Fibroblast of lung (primary cell): ENCODE measurements around the gene RS1. TPM values are rescaled to one million over a fixed set of nuclear protein-coding genes. Genes with fewer than 3 reads are reported as not detected.

Experiments used
- DNase-seq, 2 donors: peaks; one replicate each; pipeline versions ENCODE4 v3.0.0 to v3.0.0-alpha.2; 2010; ENCODE audit warnings: low read depth in 2 of 2
- H2AFZ ChIP-seq: 2 replicates; pipeline ENCODE4 v1.5.1; 2012; ENCODE audit warnings: low read length, control low read depth, inconsistent platforms
- H3K27ac ChIP-seq: 2 replicates; pipeline ENCODE4 v1.5.1; 2011; ENCODE audit warnings: low read length, control low read depth; ENCODE audit not compliant: insufficient read depth
- H3K27me3 ChIP-seq: 2 replicates; pipeline ENCODE4 v1.5.1; 2011; ENCODE audit warnings: mild to moderate bottlenecking, low read length; ENCODE audit not compliant: control insufficient read depth, insufficient read depth
- H3K36me3 ChIP-seq: 2 replicates; pipeline ENCODE4 v1.5.1; 2011; ENCODE audit warnings: low read length; ENCODE audit not compliant: control insufficient read depth, insufficient read depth
- H3K4me1 ChIP-seq: 2 replicates; pipeline ENCODE4 v1.5.1; 2011; ENCODE audit warnings: low read length; ENCODE audit not compliant: control insufficient read depth, insufficient read depth; ENCODE audit errors: extremely low read depth
- H3K4me2 ChIP-seq: 2 replicates; pipeline ENCODE4 v1.5.1; 2011; ENCODE audit warnings: low read length, control low read depth; ENCODE audit not compliant: insufficient read depth; ENCODE audit errors: extremely low read depth
- H3K4me3 ChIP-seq, 4 experiments: fragments of 200-600 bp in 1 of 4; sonication (generic) in 1 of 4; replicated peaks in 1 of 4; 2 replicates each; pipeline ENCODE4 v1.5.1; 2011 to 2016; ENCODE audit warnings: low read length in 4 of 4, low read depth in 3 of 4, mild to moderate bottlenecking in 3 of 4, control low read depth in 2 of 4, inconsistent platforms in 1 of 4, mixed read lengths in 1 of 4; ENCODE audit not compliant: insufficient read depth in 1 of 4; ENCODE audit errors: control extremely low read depth in 1 of 4
- H3K79me2 ChIP-seq: 2 replicates; pipeline ENCODE4 v1.5.1; 2012; ENCODE audit warnings: mild to moderate bottlenecking, low read length, inconsistent platforms; ENCODE audit not compliant: control insufficient read depth, insufficient read depth
- H3K9ac ChIP-seq: 2 replicates; pipeline ENCODE4 v1.5.1; 2011; ENCODE audit warnings: mild to moderate bottlenecking, low read length, control low read depth; ENCODE audit not compliant: insufficient read depth
- H3K9me3 ChIP-seq: 2 replicates; pipeline ENCODE4 v1.5.1; 2012; ENCODE audit warnings: low read depth, low read length; ENCODE audit not compliant: control insufficient read depth, insufficient read depth
- H4K20me1 ChIP-seq: 2 replicates; pipeline ENCODE4 v1.5.1; 2011; ENCODE audit warnings: low read length; ENCODE audit not compliant: control insufficient read depth, insufficient read depth; ENCODE audit errors: extremely low read depth
- EZH2 ChIP-seq: IDR thresholded peaks from 2 replicates; pipeline ENCODE4 v1.5.1; 2012; ENCODE audit warnings: low read length, control low read depth, mild to moderate bottlenecking; ENCODE audit errors: missing control alignments
- polyA plus RNA-seq, 2 donors: library from polyadenylated mRNA; depleted of rRNA in 1 of 2; stranded (reverse) in 1 of 2; unstranded in 1 of 2; fragments of >200 nt; gene quantifications; 2 replicates each; pipeline ENCODE4 v1.2.1, GENCODE V29; 2011 to 2012; ENCODE audit warnings: missing spikeins in 1 of 2
- total RNA-seq: library from RNA; depleted of rRNA; stranded (reverse); fragments of >200 nt; gene quantifications from 2 replicates; pipeline ENCODE4 v1.2.1, GENCODE V29; 2014
- TF ChIP-seq, protein P1 (sequence below), 2 donors: IDR thresholded peaks in 1 of 2; conservative IDR thresholded peaks in 1 of 2; 1 replicate in 1 of 2; 2 replicates in 1 of 2; pipeline ENCODE4 v1.5.1; 2011 to 2012; ENCODE audit warnings: low read length in 2 of 2, control low read depth in 1 of 2, inconsistent platforms in 1 of 2, low read depth in 1 of 2, mild to moderate bottlenecking in 1 of 2

Gene RS1
- total and polyA plus RNA-seq, 2 donors (not counting 1 experiment from before 2014, with no cell fraction given): not detected

DNA sequence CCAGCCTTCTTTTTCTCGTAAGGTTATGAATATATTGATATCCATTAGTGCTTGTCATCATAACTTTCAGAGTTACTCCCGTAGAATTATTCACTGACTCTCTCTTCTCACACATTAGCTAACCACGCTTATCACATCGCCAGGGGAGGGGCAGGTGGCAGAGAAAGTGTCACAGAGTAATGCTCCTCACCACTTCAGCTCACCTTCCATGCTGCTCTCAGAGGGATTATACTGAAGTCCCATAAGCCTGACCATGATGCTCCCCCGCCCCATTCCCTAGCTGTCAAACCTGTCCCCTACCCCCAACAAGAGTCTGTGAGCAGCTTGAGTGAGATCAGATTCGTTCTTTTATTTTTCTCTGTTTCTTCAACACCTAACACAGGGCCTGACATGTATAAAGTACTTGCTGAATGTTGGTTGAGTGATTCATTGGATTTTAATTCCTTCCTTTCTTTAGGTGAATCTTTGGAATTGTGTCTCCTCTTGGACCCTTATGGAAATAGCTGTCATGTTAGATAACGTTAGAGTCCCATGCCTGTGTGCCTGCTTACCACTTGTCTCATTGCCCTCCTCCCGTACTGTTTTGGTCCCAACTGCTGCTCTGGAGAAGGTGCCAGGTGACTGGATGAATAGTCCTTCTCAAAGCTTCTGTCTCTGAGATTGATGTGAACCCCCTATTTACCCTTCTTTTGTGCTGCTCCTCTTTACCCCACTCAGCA, 55.1 kb downstream of the RS1 start:
- no peak for TF ChIP-seq EZH2
- TF ChIP-seq, protein P1, sequence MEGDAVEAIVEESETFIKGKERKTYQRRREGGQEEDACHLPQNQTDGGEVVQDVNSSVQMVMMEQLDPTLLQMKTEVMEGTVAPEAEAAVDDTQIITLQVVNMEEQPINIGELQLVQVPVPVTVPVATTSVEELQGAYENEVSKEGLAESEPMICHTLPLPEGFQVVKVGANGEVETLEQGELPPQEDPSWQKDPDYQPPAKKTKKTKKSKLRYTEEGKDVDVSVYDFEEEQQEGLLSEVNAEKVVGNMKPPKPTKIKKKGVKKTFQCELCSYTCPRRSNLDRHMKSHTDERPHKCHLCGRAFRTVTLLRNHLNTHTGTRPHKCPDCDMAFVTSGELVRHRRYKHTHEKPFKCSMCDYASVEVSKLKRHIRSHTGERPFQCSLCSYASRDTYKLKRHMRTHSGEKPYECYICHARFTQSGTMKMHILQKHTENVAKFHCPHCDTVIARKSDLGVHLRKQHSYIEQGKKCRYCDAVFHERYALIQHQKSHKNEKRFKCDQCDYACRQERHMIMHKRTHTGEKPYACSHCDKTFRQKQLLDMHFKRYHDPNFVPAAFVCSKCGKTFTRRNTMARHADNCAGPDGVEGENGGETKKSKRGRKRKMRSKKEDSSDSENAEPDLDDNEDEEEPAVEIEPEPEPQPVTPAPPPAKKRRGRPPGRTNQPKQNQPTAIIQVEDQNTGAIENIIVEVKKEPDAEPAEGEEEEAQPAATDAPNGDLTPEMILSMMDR (conservative IDR thresholded peaks at IDR 0.05 in 1 of 2, IDR thresholded peaks at IDR 0.05 in 1 of 2; ENCODE audit: low read depth in 1 of 2, low read length in 2 of 2): no peak
- H3K4me1 ChIP-seq: no peaks in the 10 kb centered on the region
- H3K36me3 ChIP-seq: no peaks in the 10 kb centered on the region
- no peak overlapping the region for H2AFZ ChIP-seq
- no peaks in the 10 kb centered on the region for H3K9me3 ChIP-seq
- no peaks in the 10 kb centered on the region for H3K27me3 ChIP-seq
- no peak overlapping the region for H3K4me2 ChIP-seq
- H3K9ac ChIP-seq: no peak overlapping the region
- H3K4me3 ChIP-seq: no peak overlapping the region
- H4K20me1 ChIP-seq: no peaks in the 10 kb centered on the region
- DNase-seq: peak in 1 of 2 donors; percentile 7
- no peak overlapping the region for H3K27ac ChIP-seq
- no peaks in the 10 kb centered on the region for H3K79me2 ChIP-seq

DNA sequence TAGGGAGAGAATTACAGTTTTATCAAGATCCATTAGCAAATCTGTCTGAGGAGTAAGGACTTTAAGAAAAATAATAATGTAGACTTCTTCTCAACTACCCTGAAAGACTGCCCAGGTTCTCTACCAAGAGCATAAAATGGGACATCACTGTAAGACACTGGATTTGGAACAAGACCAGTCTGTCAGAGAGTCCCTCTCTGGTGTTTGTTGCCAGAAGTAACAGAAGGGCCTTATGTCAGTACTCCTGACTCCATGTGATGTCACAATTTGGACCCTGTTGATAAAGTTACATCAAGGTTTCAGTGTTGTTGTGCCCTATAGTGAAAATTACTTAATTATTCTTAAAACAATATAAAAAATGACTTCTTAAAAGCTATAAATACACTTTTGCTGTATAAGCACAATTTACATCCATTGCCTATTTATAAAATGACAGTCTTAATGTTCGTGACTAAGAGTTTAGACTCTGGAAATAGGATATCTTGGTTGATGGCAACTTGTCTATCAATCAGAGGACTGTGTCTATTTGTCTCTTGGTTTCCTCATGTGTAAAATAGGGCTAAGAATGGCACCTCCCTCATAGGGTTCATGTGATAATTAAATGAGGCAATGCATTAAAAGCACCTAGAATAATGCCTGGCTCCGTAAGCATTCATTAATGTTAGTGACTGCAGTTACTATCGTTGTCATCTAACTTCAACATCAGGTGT, 57.8 kb downstream of the RS1 start:
- H4K20me1 ChIP-seq: no peaks in the 10 kb centered on the region
- H3K36me3 ChIP-seq: no peaks in the 10 kb centered on the region

DNA sequence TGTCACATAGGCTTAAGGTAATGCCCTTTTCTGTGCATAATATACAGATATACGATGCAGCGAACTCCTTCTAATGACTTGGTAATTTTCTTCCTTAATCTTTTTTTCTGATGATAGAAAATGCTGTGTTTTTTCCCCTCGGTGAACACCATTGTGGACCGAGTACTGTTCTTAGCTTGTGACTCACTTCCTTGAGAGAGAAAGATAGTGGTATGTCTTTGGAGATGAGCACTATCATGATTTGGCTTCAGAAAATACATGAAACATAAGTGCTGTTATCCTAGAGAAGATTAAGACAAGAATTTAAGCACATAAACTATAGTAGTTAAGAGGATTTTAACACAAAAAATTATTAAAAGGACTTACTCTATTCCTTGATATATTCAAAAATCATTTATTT, 63.9 kb downstream of the RS1 start:
- Histone ChIP-seq H3K36me3 (no peaks in the 10 kb centered on the region), H2AFZ (no peak overlapping the region), H3K9me3 (no peaks in the 10 kb centered on the region), H3K4me2 (no peak overlapping the region), H3K4me1 (no peaks in the 10 kb centered on the region), H4K20me1 (no peaks in the 10 kb centered on the region), H3K9ac (no peak overlapping the region), H3K79me2 (no peaks in the 10 kb centered on the region), H3K27me3 (no peaks in the 10 kb centered on the region), H3K27ac (no peak overlapping the region), H3K4me3 (no peak overlapping the region)
- peak in 1 of 2 donors; percentile 3 for DNase-seq
- TF ChIP-seq, protein P1 (conservative IDR thresholded peaks at IDR 0.05 in 1 of 2, IDR thresholded peaks at IDR 0.05 in 1 of 2; ENCODE audit: low read depth in 1 of 2, low read length in 2 of 2): no peak
- TF ChIP-seq EZH2: no peak

More for the DNA sequence above, 57.8 kb downstream of the RS1 start:
- no peaks in the 10 kb centered on the region for H3K27me3 ChIP-seq
- H3K4me1 ChIP-seq: no peaks in the 10 kb centered on the region
- H3K9me3 ChIP-seq: no peaks in the 10 kb centered on the region
- no peak overlapping the region for H3K9ac ChIP-seq
- H3K4me2 ChIP-seq: no peak overlapping the region
- H3K4me3 ChIP-seq: no peak overlapping the region
- no peak overlapping the region for H3K27ac ChIP-seq
- DNase-seq: no peak
- no peaks in the 10 kb centered on the region for H3K79me2 ChIP-seq
- TF ChIP-seq, protein P1 (conservative IDR thresholded peaks at IDR 0.05 in 1 of 2, IDR thresholded peaks at IDR 0.05 in 1 of 2; ENCODE audit: low read depth in 1 of 2, low read length in 2 of 2): no peak
- no peak for TF ChIP-seq EZH2
- no peak overlapping the region for H2AFZ ChIP-seq
